H9 (cell line): ENCODE results near the gene CACNA1I. TPM values are rescaled to one million over a fixed set of nuclear protein-coding genes. Genes with fewer than 3 reads are reported as not detected.

Experiments
- DNase-seq: peaks from one replicate; pipeline ENCODE4 v3.0.0-alpha.2; 2017
- H2AFZ ChIP-seq: one replicate; pipeline ENCODE4 v1.6.1; 2013; ENCODE audit warnings: mild to moderate bottlenecking, low read length, control low read depth, moderate library complexity
- H2AK5ac ChIP-seq: 2 replicates; pipeline ENCODE4 v1.6.1; 2013; ENCODE audit warnings: low read length, control low read depth, mixed read lengths; ENCODE audit not compliant: insufficient read length
- H2BK120ac ChIP-seq: one replicate; pipeline ENCODE4 v1.6.1; 2013; ENCODE audit warnings: low read depth, mild to moderate bottlenecking, low read length, control low read depth, inconsistent platforms; ENCODE audit not compliant: poor library complexity, severe bottlenecking
- H2BK12ac ChIP-seq: 2 replicates; pipeline ENCODE4 v1.6.1; 2013; ENCODE audit warnings: low read length, control low read depth, mixed read lengths, low read depth; ENCODE audit not compliant: insufficient read length
- H2BK15ac ChIP-seq: 2 replicates; pipeline ENCODE4 v1.6.1; 2013; ENCODE audit warnings: low read depth, low read length, control low read depth
- H2BK20ac ChIP-seq: one replicate; pipeline ENCODE4 v1.6.1; 2013; ENCODE audit warnings: low read depth, mild to moderate bottlenecking, low read length, control low read depth, inconsistent platforms; ENCODE audit not compliant: poor library complexity, severe bottlenecking
- H2BK5ac ChIP-seq: 2 replicates; pipeline ENCODE4 v1.6.1; 2013; ENCODE audit warnings: low read length, control low read depth, mixed read lengths; ENCODE audit not compliant: insufficient read length
- H3K14ac ChIP-seq: 2 replicates; pipeline ENCODE4 v1.6.1; 2013; ENCODE audit warnings: low read length, control low read depth; ENCODE audit not compliant: insufficient read depth
- H3K18ac ChIP-seq: 2 replicates; pipeline ENCODE4 v1.6.1; 2013; ENCODE audit warnings: low read depth, mild to moderate bottlenecking, mixed read lengths, low read length, control low read depth; ENCODE audit not compliant: insufficient read length
- H3K23ac ChIP-seq: 2 replicates; pipeline ENCODE4 v1.6.1; 2013; ENCODE audit warnings: low read length, control low read depth, mixed read lengths, low read depth; ENCODE audit not compliant: insufficient read length
- H3K23me2 ChIP-seq: 2 replicates; pipeline ENCODE4 v1.6.1; 2013; ENCODE audit warnings: low read depth, mild to moderate bottlenecking, mixed read lengths, low read length, control low read depth; ENCODE audit not compliant: insufficient read length, poor library complexity, severe bottlenecking
- H3K27ac ChIP-seq: 2 replicates; pipeline ENCODE4 v1.5.1; 2013; ENCODE audit warnings: low read length, control low read depth, mixed read lengths, low read depth; ENCODE audit not compliant: insufficient read length
- H3K27me3 ChIP-seq: 2 replicates; pipeline ENCODE4 v1.6.1; 2013; ENCODE audit warnings: low read length, control low read depth, inconsistent platforms; ENCODE audit not compliant: insufficient read depth
- H3K4ac ChIP-seq: 2 replicates; pipeline ENCODE4 v1.6.1; 2013; ENCODE audit warnings: low read depth, mild to moderate bottlenecking, control low read depth, inconsistent platforms, low read length, moderate library complexity
- H3K4me1 ChIP-seq: 2 replicates; pipeline ENCODE4 v1.6.1; 2013; ENCODE audit warnings: low read length, control low read depth, inconsistent platforms; ENCODE audit not compliant: insufficient read depth
- H3K4me2 ChIP-seq: 2 replicates; pipeline ENCODE4 v1.6.1; 2013; ENCODE audit warnings: low read length, control low read depth, mixed read lengths; ENCODE audit not compliant: insufficient read length, insufficient read depth
- H3K56ac ChIP-seq: 2 replicates; pipeline ENCODE4 v1.6.1; 2013; ENCODE audit warnings: low read depth, mild to moderate bottlenecking, mixed read lengths, low read length, control low read depth; ENCODE audit not compliant: insufficient read length
- H3K79me1 ChIP-seq: 2 replicates; pipeline ENCODE4 v1.6.1; 2013; ENCODE audit warnings: low read depth, mild to moderate bottlenecking, moderate library complexity, low read length, control low read depth, inconsistent platforms; ENCODE audit not compliant: insufficient read depth, poor library complexity, severe bottlenecking
- H3K79me2 ChIP-seq: 2 replicates; pipeline ENCODE4 v1.6.1; 2013; ENCODE audit warnings: low read length, control low read depth, inconsistent platforms; ENCODE audit not compliant: insufficient read depth
- H3K9ac ChIP-seq: 2 replicates; pipeline ENCODE4 v1.6.1; 2013; ENCODE audit warnings: low read length, control low read depth, mixed read lengths; ENCODE audit not compliant: insufficient read length; ENCODE audit errors: extremely low read depth
- H3K9me3 ChIP-seq: one replicate; pipeline ENCODE4 v1.6.1; 2013; ENCODE audit warnings: low read depth, low read length, inconsistent platforms; ENCODE audit not compliant: control insufficient read depth
- H3T11ph ChIP-seq: one replicate; pipeline ENCODE4 v1.6.1; 2013; ENCODE audit warnings: mild to moderate bottlenecking, low read length, control low read depth, inconsistent platforms
- H4K20me1 ChIP-seq: one replicate; pipeline ENCODE4 v1.6.1; 2013; ENCODE audit not compliant: control insufficient read depth, insufficient read length, insufficient read depth
- H4K5ac ChIP-seq: 2 replicates; pipeline ENCODE4 v1.6.1; 2013; ENCODE audit warnings: low read depth, mild to moderate bottlenecking, mixed read lengths, low read length, control low read depth; ENCODE audit not compliant: insufficient read length
- H4K8ac ChIP-seq: replicated peaks from 2 replicates; pipeline ENCODE4 v1.6.1; 2013; ENCODE audit warnings: low read length, control low read depth, mixed read lengths, low read depth; ENCODE audit not compliant: insufficient read length
- H4K91ac ChIP-seq: 2 replicates; pipeline ENCODE4 v1.6.1; 2013; ENCODE audit warnings: low read depth, mild to moderate bottlenecking, moderate library complexity, mixed read lengths, low read length, control low read depth; ENCODE audit not compliant: insufficient read length
- H3K27ac Mint-ChIP-seq, 3 experiments: 2 replicates in 2 of 3; 3 replicates in 1 of 3; pipeline ENCODE4 v1.8.0; 2020 to 2021; ENCODE audit warnings: mixed read lengths in 3 of 3, mild to moderate bottlenecking in 1 of 3, moderate library complexity in 1 of 3
- H3K27me3 Mint-ChIP-seq: 2 replicates; pipeline ENCODE4 v1.8.0; 2021; ENCODE audit warnings: low read depth, mild to moderate bottlenecking, moderate library complexity, mixed read lengths
- H3K36me3 Mint-ChIP-seq, 3 experiments: 2 replicates in 2 of 3; 3 replicates in 1 of 3; pipeline ENCODE4 v1.8.0; 2020 to 2021; ENCODE audit warnings: low read depth in 3 of 3, mixed read lengths in 3 of 3; ENCODE audit not compliant: insufficient read depth in 1 of 3
- H3K4me1 Mint-ChIP-seq, 2 experiments: 2 replicates each; pipeline ENCODE4 v1.8.0; 2020; ENCODE audit warnings: mixed read lengths in 2 of 2
- H3K4me3 Mint-ChIP-seq, 2 experiments: 2 replicates in 1 of 2; 3 replicates in 1 of 2; pipeline ENCODE4 v1.8.0; 2020 to 2021; ENCODE audit warnings: mild to moderate bottlenecking in 2 of 2, mixed read lengths in 2 of 2, moderate library complexity in 1 of 2
- H3K9me3 Mint-ChIP-seq, 2 experiments: 2 replicates in 1 of 2; 3 replicates in 1 of 2; pipeline ENCODE4 v1.8.0; 2020; ENCODE audit warnings: mild to moderate bottlenecking in 2 of 2, mixed read lengths in 2 of 2, moderate library complexity in 1 of 2
- CTCF ChIP-seq: fragments of 200-600 bp; sonication (generic); conservative IDR thresholded peaks from 3 replicates; pipeline ENCODE4 v1.8.0; 2021; ENCODE audit warnings: antibody characterized with exemption, mild to moderate bottlenecking
- WGBS: extraction: QIAGEN DNeasy Blood & Tissue Kit; methylation state at CpG from one replicate; pipeline ENCODE4 v1.1.7; 2013; ENCODE audit warnings: missing lambda C conversion rate, low lambda C conversion rate, mixed read lengths; ENCODE audit not compliant: insufficient read length; ENCODE audit errors: extremely low coverage; 5-methylcytosine and 5-hydroxymethylcytosine counted together
- total RNA-seq: library from RNA; stranded (reverse); gene quantifications from 2 replicates; pipeline ENCODE4 v1.2.1, GENCODE V29; 2021

The CACNA1I gene
- total RNA-seq, 1 experiment from 2014 or later = 0.50 TPM

GRCh38 chr22:39685336-39686177, 115.0 kb downstream of the CACNA1I start:
- Histone ChIP-seq H4K20me1 (no peaks in the 10 kb centered on the region), H3K23ac (no peak overlapping the region), H3K4me2 (no peak overlapping the region), H3K4ac (no peak overlapping the region), H2BK120ac (no peak overlapping the region), H3K23me2 (peaks cover 4% of the 10 kb centered on the region), H2BK20ac (no peak overlapping the region), H3K14ac (no peak overlapping the region), H3K9ac (no peak overlapping the region), H4K8ac (no peak overlapping the region), H2BK12ac (no peak overlapping the region), H3K18ac (no peak overlapping the region), H4K5ac (no peak overlapping the region), H3K79me2 (no peaks in the 10 kb centered on the region), H3K27ac (no peak overlapping the region), H3K79me1 (no peaks in the 10 kb centered on the region), H2AK5ac (no peak overlapping the region), H2AFZ (no peak overlapping the region), H2BK5ac (no peak overlapping the region), H3K9me3 (no peaks in the 10 kb centered on the region), H2BK15ac (no peak overlapping the region), H3T11ph (no peak overlapping the region), H3K56ac (no peak overlapping the region), H4K91ac (no peak overlapping the region), H3K4me1 (no peaks in the 10 kb centered on the region), H3K27me3 (no peaks in the 10 kb centered on the region)
- Mint-ChIP-seq H3K27me3 (peaks cover 1% of the 10 kb centered on the region), H3K36me3 (peaks cover 0 to 8% (median 6%) of the 10 kb centered on the region in 3 experiments; a peak in 3 of 7 replicates), H3K4me3 (no peak overlapping the region), H3K4me1 (peaks cover under 1 to 13% of the 10 kb centered on the region in 2 experiments; a peak in 3 of 4 replicates), H3K27ac (no peak overlapping the region; a peak in 1 of 7 replicates), H3K9me3 (no peaks in the 10 kb centered on the region; a peak in 1 of 5 replicates)
- WGBS = no CpG with 5 or more reads among the region's 77 CpGs
- TF ChIP-seq CTCF = no peak
- no peak for DNase-seq
